Measurements from ENCODE around the gene RFLNA. TPM values are rescaled to one million over a fixed set of nuclear protein-coding genes. Genes with fewer than 3 reads are reported as not detected.

The RFLNA gene

GRCh38 chr12:124358572-124358971, 63.7 kb downstream of the RFLNA start:
- Histone ChIP-seq H3K36me3 (ENCODE audit: insufficient read depth, low read length) (peaks cover 98% of the 10 kb centered on the region), H3K4me2 (ENCODE audit: low read length) (no peak overlapping the region), H3K4me3 (ENCODE audit: low read length) (no peak overlapping the region), H3K27me3 (ENCODE audit: control insufficient read depth, insufficient read depth, low read length) (no peaks in the 10 kb centered on the region), H3K9ac (ENCODE audit: low read depth, low read length) (no peak overlapping the region), H3K4me1 (ENCODE audit: control insufficient read depth, insufficient read depth, low read length) (no peaks in the 10 kb centered on the region), H3K9me3 (replicated peaks; ENCODE audit: low read length) (no peaks in the 10 kb centered on the region)

GRCh38 chr12:124359671-124360581, 65.0 kb downstream of the RFLNA start:
- H3K9ac ChIP-seq (ENCODE audit: low read depth, low read length) = no peak overlapping the region
- no peaks in the 10 kb centered on the region for H3K9me3 ChIP-seq (replicated peaks; ENCODE audit: low read length)
- H3K4me2 ChIP-seq (ENCODE audit: low read length) = no peak overlapping the region
- H3K27me3 ChIP-seq (ENCODE audit: control insufficient read depth, insufficient read depth, low read length) = no peaks in the 10 kb centered on the region
- H3K4me3 ChIP-seq (ENCODE audit: low read length) = no peak overlapping the region
- H3K4me1 ChIP-seq (ENCODE audit: control insufficient read depth, insufficient read depth, low read length) = no peaks in the 10 kb centered on the region
- H3K36me3 ChIP-seq (ENCODE audit: insufficient read depth, low read length) = peaks cover 96% of the 10 kb centered on the region

- Histone ChIP-seq H3K4me1 (ENCODE audit: control insufficient read depth, insufficient read depth, low read length) (no peaks in the 10 kb centered on the region), H3K9ac (ENCODE audit: low read depth, low read length) (no peak overlapping the region)
These were observed 66.4 kb downstream of the RFLNA start for GRCh38 chr12:124361074-124361970.

GRCh38 chr12:124361996-124362395, 67.1 kb downstream of the RFLNA start:
- H3K36me3 ChIP-seq (ENCODE audit: insufficient read depth, low read length) = peaks cover 93% of the 10 kb centered on the region

More at GRCh38 chr12:124361074-124361970, 66.4 kb downstream of the RFLNA start:
- no peaks in the 10 kb centered on the region for H3K27me3 ChIP-seq (ENCODE audit: control insufficient read depth, insufficient read depth, low read length)
- no peak overlapping the region for H3K4me2 ChIP-seq (ENCODE audit: low read length)
- H3K36me3 ChIP-seq (ENCODE audit: insufficient read depth, low read length) = peaks cover 93% of the 10 kb centered on the region
- H3K9me3 ChIP-seq (replicated peaks; ENCODE audit: low read length) = no peaks in the 10 kb centered on the region
- no peak overlapping the region for H3K4me3 ChIP-seq (ENCODE audit: low read length)

GRCh38 chr12:124363353-124363965, 68.6 kb downstream of the RFLNA start:
- Histone ChIP-seq H3K4me1 (ENCODE audit: control insufficient read depth, insufficient read depth, low read length) (peaks cover 10% of the 10 kb centered on the region), H3K27me3 (ENCODE audit: control insufficient read depth, insufficient read depth, low read length) (no peaks in the 10 kb centered on the region), H3K4me2 (ENCODE audit: low read length) (no peak overlapping the region), H3K4me3 (ENCODE audit: low read length) (no peak overlapping the region), H3K9ac (ENCODE audit: low read depth, low read length) (no peak overlapping the region), H3K36me3 (ENCODE audit: insufficient read depth, low read length) (peaks cover 82% of the 10 kb centered on the region), H3K9me3 (replicated peaks; ENCODE audit: low read length) (no peaks in the 10 kb centered on the region)

More at GRCh38 chr12:124361996-124362395, 67.1 kb downstream of the RFLNA start:
- H3K4me1 ChIP-seq (ENCODE audit: control insufficient read depth, insufficient read depth, low read length) = no peaks in the 10 kb centered on the region
- H3K9me3 ChIP-seq (replicated peaks; ENCODE audit: low read length) = no peaks in the 10 kb centered on the region
- no peak overlapping the region for H3K9ac ChIP-seq (ENCODE audit: low read depth, low read length)
- H3K4me3 ChIP-seq (ENCODE audit: low read length) = no peak overlapping the region
- H3K4me2 ChIP-seq (ENCODE audit: low read length) = no peak overlapping the region
- H3K27me3 ChIP-seq (ENCODE audit: control insufficient read depth, insufficient read depth, low read length) = no peaks in the 10 kb centered on the region

- Histone ChIP-seq H3K9ac (ENCODE audit: low read depth, low read length) (no peak overlapping the region), H3K4me2 (ENCODE audit: low read length) (no peak overlapping the region), H3K27me3 (ENCODE audit: control insufficient read depth, insufficient read depth, low read length) (no peaks in the 10 kb centered on the region), H3K4me3 (ENCODE audit: low read length) (no peak overlapping the region), H3K36me3 (ENCODE audit: insufficient read depth, low read length) (peaks cover 71% of the 10 kb centered on the region), H3K9me3 (replicated peaks; ENCODE audit: low read length) (no peaks in the 10 kb centered on the region), H3K4me1 (ENCODE audit: control insufficient read depth, insufficient read depth, low read length) (peaks cover 21% of the 10 kb centered on the region)
These were observed 69.7 kb downstream of the RFLNA start for GRCh38 chr12:124364543-124364942.

Small RNAs within 50 kb of the gene (small RNA-seq; reads per million reads assigned to genes)
- not detected for gene MIR6880
